Endothelial cell of umbilical vein (primary cell): Measurements from ENCODE around the gene NCKAP5. TPM values are rescaled to one million over a fixed set of nuclear protein-coding genes. Genes with fewer than 3 reads are reported as not detected.

Experiments used
- BruUV-seq: library from RNA; stranded (reverse); fragments of 400-500 nt; replicated peaks from 2 replicates; lab custom pipeline; 2021; lab: Mats Ljungman, UMichigan
- CTCF ChIA-PET: fragments of 300-600, 350-600 bp; sonication (Branson Sonifier 250); formaldehyde crosslinking; loops from one replicate; lab custom pipeline; 2021; ENCODE audit warnings: antibody characterized with exemption, inconsistent platforms; lab: Charles Lee
- POLR2A ChIA-PET: fragments of 300-600, 350-600 bp; sonication (Branson Sonifier 250); formaldehyde crosslinking; loops from one replicate; lab custom pipeline; 2021; ENCODE audit warnings: antibody characterized with exemption, inconsistent platforms; lab: Charles Lee
- DNase-seq: peaks from one replicate; pipeline ENCODE4 v3.0.0-alpha.2; 2011; ENCODE audit warnings: low read depth, low spot score
- FAIRE-seq: peaks from 2 replicates; lab custom pipeline; 2011; peaks lifted over from hg19 to GRCh38; lab: Jason Lieb, UNC
- H2AFZ ChIP-seq: 2 replicates; pipeline ENCODE4 v1.6.0; 2012; ENCODE audit warnings: low read depth, low read length, control low read depth, inconsistent platforms
- H3K27ac ChIP-seq: 2 replicates; pipeline ENCODE4 v1.5.1; 2011; ENCODE audit warnings: low read depth, mild to moderate bottlenecking, control low read depth, low read length, moderate library complexity; ENCODE audit not compliant: insufficient read depth
- H3K27me3 ChIP-seq, 2 experiments: 2 replicates each; pipeline versions ENCODE4 v1.6.0 to v1.6.1; 2011; ENCODE audit warnings: low read length in 2 of 2, mixed read lengths in 1 of 2; ENCODE audit not compliant: control insufficient read depth in 2 of 2, insufficient read depth in 2 of 2
- H3K36me3 ChIP-seq, 2 experiments: 2 replicates in 1 of 2; 3 replicates in 1 of 2; pipeline ENCODE4 v1.5.1; 2011; ENCODE audit warnings: low read length in 2 of 2, mild to moderate bottlenecking in 1 of 2, moderate library complexity in 1 of 2; ENCODE audit not compliant: control insufficient read depth in 2 of 2, insufficient read depth in 2 of 2; ENCODE audit errors: extremely low read depth in 1 of 2
- H3K4me1 ChIP-seq: 3 replicates; pipeline ENCODE4 v1.5.1; 2011; ENCODE audit warnings: mild to moderate bottlenecking, low read length; ENCODE audit not compliant: control insufficient read depth, insufficient read depth; ENCODE audit errors: extremely low read depth
- H3K4me2 ChIP-seq: 2 replicates; pipeline ENCODE4 v1.6.1; 2011; ENCODE audit warnings: low read length, control low read depth, mixed read lengths; ENCODE audit not compliant: insufficient read depth
- H3K4me3 ChIP-seq, 3 experiments: fragments of 200-600 bp in 1 of 3; sonication (generic), shearing (Covaris generic) in 1 of 3; replicated peaks in 1 of 3; 2 replicates each; pipeline ENCODE4 v1.5.1; 2011 to 2016; ENCODE audit warnings: control low read depth in 3 of 3, low read length in 3 of 3, mild to moderate bottlenecking in 2 of 3, inconsistent platforms in 1 of 3, low read depth in 1 of 3, moderate library complexity in 1 of 3; ENCODE audit not compliant: insufficient read depth in 1 of 3
- H3K79me2 ChIP-seq: 2 replicates; pipeline ENCODE4 v1.6.0; 2012; ENCODE audit warnings: low read length, inconsistent platforms; ENCODE audit not compliant: control insufficient read depth, insufficient read depth
- H3K9ac ChIP-seq: replicated peaks from 2 replicates; pipeline ENCODE3; 2011; ENCODE audit warnings: low read length, control low read depth; ENCODE audit not compliant: insufficient read depth; ENCODE audit errors: extremely low read depth
- H3K9me1 ChIP-seq: replicated peaks from 3 replicates; pipeline ENCODE4 v1.6.0; 2011; ENCODE audit warnings: mild to moderate bottlenecking, low read length; ENCODE audit not compliant: control insufficient read depth, insufficient read depth; ENCODE audit errors: extremely low read depth
- H3K9me3 ChIP-seq: replicated peaks from 2 replicates; pipeline ENCODE4 v1.5.1; 2012; ENCODE audit warnings: low read length, inconsistent platforms; ENCODE audit not compliant: control insufficient read depth, insufficient read depth
- H4K20me1 ChIP-seq: replicated peaks from 2 replicates; pipeline ENCODE3; 2011; ENCODE audit warnings: mild to moderate bottlenecking, low read length; ENCODE audit not compliant: control insufficient read depth, insufficient read depth; ENCODE audit errors: extremely low read depth
- CTCF ChIP-seq, 2 donors: IDR thresholded peaks; 1 replicate in 1 of 2; 2 replicates in 1 of 2; pipeline ENCODE4 v1.5.1; 2011; ENCODE audit warnings: low read length in 2 of 2, mild to moderate bottlenecking in 2 of 2, moderate library complexity in 2 of 2, control low read depth in 1 of 2, inconsistent platforms in 1 of 2, low read depth in 1 of 2; ENCODE audit not compliant: insufficient read depth in 1 of 2; ENCODE audit errors: extremely low read depth in 1 of 2
- EZH2 ChIP-seq: IDR thresholded peaks from 2 replicates; pipeline ENCODE4 v1.6.1; 2012; ENCODE audit warnings: borderline replicate concordance, low read depth, mild to moderate bottlenecking, moderate library complexity, low read length, inconsistent platforms; ENCODE audit not compliant: severe bottlenecking
- FOS ChIP-seq: IDR thresholded peaks from 2 replicates; pipeline ENCODE4 v1.6.1; 2011; ENCODE audit warnings: mild to moderate bottlenecking, low read length, moderate library complexity, borderline replicate concordance; ENCODE audit not compliant: insufficient read depth
- GATA2 ChIP-seq: IDR thresholded peaks from 2 replicates; pipeline ENCODE4 v1.7.0; 2011; ENCODE audit warnings: low read depth, mild to moderate bottlenecking, moderate library complexity, mixed read lengths, low read length; ENCODE audit not compliant: insufficient read length, insufficient read depth
- JUN ChIP-seq: IDR thresholded peaks from 2 replicates; pipeline ENCODE4 v1.6.1; 2011; ENCODE audit warnings: borderline replicate concordance, low read depth; ENCODE audit not compliant: insufficient read length, insufficient read depth
- MAX ChIP-seq: IDR thresholded peaks from 2 replicates; pipeline ENCODE4 v1.6.1; 2011; ENCODE audit not compliant: insufficient read depth, insufficient read length
- MYC ChIP-seq: IDR thresholded peaks from one replicate; pipeline ENCODE4 v1.6.1; 2011; ENCODE audit warnings: mild to moderate bottlenecking, low read depth, low read length
- POLR2A ChIP-seq: IDR thresholded peaks from 2 replicates; pipeline ENCODE4 v1.6.1; 2012; ENCODE audit warnings: low read depth, mild to moderate bottlenecking, control low read depth, low read length
- POLR2AphosphoS5 ChIP-seq: IDR thresholded peaks from 2 replicates; pipeline ENCODE4 v1.6.1; 2012; ENCODE audit warnings: low read depth, mild to moderate bottlenecking, control low read depth, low read length, moderate library complexity; ENCODE audit not compliant: insufficient read depth
- dilution Hi-C: fragments of 300-500 bp; cut with MboI; formaldehyde crosslinking; loops from one replicate; pipeline ENCODE4 v1.15.0; 2019; ENCODE audit warnings: low sequenced_read_pairs; ENCODE audit not compliant: extremely low pct_ligation_motif_present
- intact Hi-C: fragments of 100-400 bp; cut with micrococcal nuclease; formaldehyde crosslinking; loops from one replicate; pipeline ENCODE4 v1.10.0; 2022
- polyA plus RNA-seq, 4 experiments: library from polyadenylated mRNA; depleted of rRNA in 3 of 4; stranded (reverse) in 3 of 4; unstranded in 1 of 4; fragments of >200 nt; gene quantifications; 2 replicates each; pipeline versions ENCODE4 v1.2.1 to v1.2.3, GENCODE V29; 2011 to 2012; ENCODE audit warnings: missing spikeins in 1 of 4
- total RNA-seq: library from RNA; stranded (reverse); gene quantifications from 2 replicates; pipeline ENCODE4 v1.2.3, GENCODE V29; 2021

The NCKAP5 gene
- total and polyA plus RNA-seq, 2 donors (not counting 3 experiments of a cell fraction or from before 2014, with no cell fraction given), result 0.47 to 3.3 TPM

GRCh38 chr2:133522204-133522603 lies 46.1 kb downstream of the NCKAP5 start:
- H3K27ac ChIP-seq, result no peak overlapping the region

More at GRCh38 chr2:133522204-133522603, 46.1 kb downstream of the NCKAP5 start:
- no peak overlapping the region for H3K4me3 ChIP-seq
- H3K9ac ChIP-seq, result no peak overlapping the region
- H3K9me1 ChIP-seq, result no peaks in the 10 kb centered on the region
- dilution Hi-C loops (no loop called here), intact Hi-C loops (no loop called here)
- ChIA-PET CTCF (interaction anchor here (2.2 kb wide), 1 partner anchor 39 kb away, joined by 6 read pairs; no protein-coding TSS in a partner anchor), POLR2A (no interaction called here)
- H3K27me3 ChIP-seq, result no peaks in the 10 kb centered on the region
- FAIRE-seq (no peak), DNase-seq (no peak)
- H3K4me1 ChIP-seq, result no peaks in the 10 kb centered on the region
- no peaks in the 10 kb centered on the region for H3K79me2 ChIP-seq
- BruUV-seq, result no TSS peak
- no peaks in the 10 kb centered on the region for H4K20me1 ChIP-seq
- H3K9me3 ChIP-seq, result no peaks in the 10 kb centered on the region
- no peak for TF ChIP-seq FOS
- TF ChIP-seq EZH2, result no peak
- TF ChIP-seq MYC, result no peak
- TF ChIP-seq CTCF (IDR thresholded peaks at IDR 0.05; ENCODE audit: extremely low read depth in 1 of 2, insufficient read depth in 1 of 2, low read depth in 1 of 2, low read length in 2 of 2), result no peak
- no peak for TF ChIP-seq JUN
- TF ChIP-seq POLR2AphosphoS5, result no peak
- TF ChIP-seq POLR2A, result no peak
- no peak for TF ChIP-seq MAX
- no peak for TF ChIP-seq GATA2
- no peaks in the 10 kb centered on the region for H3K36me3 ChIP-seq
- no peak overlapping the region for H3K4me2 ChIP-seq
- H2AFZ ChIP-seq, result no peak overlapping the region
